HUDEP-2 (cell line): ENCODE measurements around the gene ZNF548.
"Not testable (repeated sequence)": the region's sequence is repeated elsewhere in the genome, so short reads cannot be mapped to it uniquely, and the experiment has no call there.

ENCODE experiments used
- DNase-seq, 76 experiments: peaks; one replicate each; lab custom pipeline; 2025; ENCODE audit not compliant: unreplicated experiment in 76 of 76; lab: John Stamatoyannopoulos, UW

Gene ZNF548

GRCh38 chr19:57389730-57390598 lies at the start of gene ZNF548:
Gene ZNF548 (plus strand): TSS chr19:57389854. CDS start chr19:57390100, 246 bp downstream.
- peak; percentile 53 to 99 (median 93) for DNase-seq

- DNase-seq, result no peak
Observed at GRCh38 chr19:57342582-57342981, 47.1 kb upstream of the ZNF548 start.

GRCh38 chr19:57348136-57348535 lies 41.5 kb upstream of the ZNF548 start:
- DNase-seq, result no peak

DNA sequence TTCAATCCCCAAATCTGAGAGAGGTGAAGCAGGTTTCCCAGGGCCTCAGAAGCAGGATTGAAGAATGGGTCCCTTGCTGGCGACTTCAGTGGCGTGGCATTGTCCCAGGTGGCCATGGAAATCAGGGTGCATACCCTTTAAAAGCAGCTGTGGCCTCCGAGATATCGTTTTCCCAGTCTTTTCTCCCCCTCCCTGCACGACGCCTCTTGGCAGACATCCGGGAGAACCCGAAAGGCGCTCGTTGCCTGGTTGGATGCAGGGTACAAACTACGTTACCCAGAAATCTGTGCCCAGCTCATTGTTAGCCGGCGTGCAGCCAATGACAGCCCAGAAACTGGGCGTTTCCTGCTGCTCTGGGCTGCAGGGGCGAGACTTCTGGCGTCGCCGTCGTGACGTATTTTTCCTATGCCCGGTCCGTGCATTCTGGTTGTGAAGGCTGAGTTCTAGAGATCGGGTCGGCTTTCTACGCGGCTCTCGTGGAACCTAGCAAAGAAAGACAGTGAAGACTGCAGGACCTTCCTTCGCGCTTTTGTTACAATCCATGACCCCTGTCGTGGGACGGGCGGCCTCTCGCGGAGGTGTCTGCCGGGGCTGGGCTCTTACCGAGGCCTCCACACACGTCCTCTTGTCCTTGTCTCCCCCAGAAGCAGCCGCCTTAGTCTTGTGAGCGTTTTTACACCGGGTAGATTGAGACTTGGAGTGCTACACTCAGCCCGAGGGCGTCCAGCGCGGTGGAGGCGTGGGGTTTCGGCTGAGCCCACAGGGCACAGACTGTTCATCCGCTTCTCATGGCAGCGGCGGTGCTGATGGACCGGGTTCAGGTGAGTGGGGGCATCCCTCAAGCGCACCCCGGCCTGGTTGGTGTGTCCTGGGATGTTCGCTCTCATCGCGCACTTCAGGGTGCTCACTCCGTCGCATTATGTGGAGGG lies 38.5 kb upstream of the ZNF548 start, which contains the start of gene ZNF304:
Gene ZNF304 (plus strand): TSS at position 395 of the 929 bp plus-strand sequence. CDS start 394 bp downstream, at position 789.
- DNase-seq, result peak; percentile 50 to 98 (median 93)

GRCh38 chr19:57351867-57352266 lies 37.8 kb upstream of the ZNF548 start:
- DNase-seq, result peak in 7 of 76 experiments; percentile 1 to 12 (median 5)

DNA sequence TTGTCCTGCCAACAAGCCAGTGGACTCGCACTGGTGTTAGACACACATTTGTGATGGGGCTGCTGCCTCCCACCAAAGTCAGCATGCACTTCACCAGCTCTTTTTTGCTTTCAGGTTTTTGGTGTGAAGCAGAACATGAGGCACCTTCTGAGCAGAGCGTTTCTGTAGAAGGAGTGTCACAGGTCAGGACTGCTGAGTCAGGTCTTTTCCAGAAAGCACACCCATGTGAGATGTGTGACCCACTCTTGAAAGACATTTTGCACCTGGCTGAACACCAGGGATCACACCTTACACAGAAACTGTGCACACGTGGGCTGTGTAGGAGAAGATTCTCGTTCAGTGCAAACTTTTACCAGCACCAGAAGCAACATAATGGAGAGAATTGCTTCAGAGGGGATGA lies 33.7 kb upstream of the ZNF548 start:
- no peak for DNase-seq

- DNase-seq, result no peak
Observed at GRCh38 chr19:57357406-57357805, 32.2 kb upstream of the ZNF548 start.

DNA sequence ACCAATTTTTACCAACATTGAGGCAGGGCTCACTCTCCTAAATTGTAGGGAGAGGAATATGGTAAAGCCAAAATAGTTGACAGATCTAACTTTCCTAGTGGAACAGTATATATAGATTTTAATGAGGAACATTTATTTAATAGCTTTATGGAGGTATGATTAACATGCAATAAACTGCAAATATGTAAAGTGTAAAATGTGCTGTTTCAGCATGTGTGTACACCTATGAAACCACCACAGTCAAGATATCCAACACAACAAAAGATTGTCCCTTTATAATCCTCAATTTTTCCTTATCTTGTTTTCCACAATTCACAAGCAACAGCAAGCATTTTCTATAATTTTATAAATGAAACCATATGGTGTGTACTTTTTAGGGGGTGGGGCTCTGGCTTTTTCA lies 30.4 kb upstream of the ZNF548 start:
- no peak for DNase-seq

DNA sequence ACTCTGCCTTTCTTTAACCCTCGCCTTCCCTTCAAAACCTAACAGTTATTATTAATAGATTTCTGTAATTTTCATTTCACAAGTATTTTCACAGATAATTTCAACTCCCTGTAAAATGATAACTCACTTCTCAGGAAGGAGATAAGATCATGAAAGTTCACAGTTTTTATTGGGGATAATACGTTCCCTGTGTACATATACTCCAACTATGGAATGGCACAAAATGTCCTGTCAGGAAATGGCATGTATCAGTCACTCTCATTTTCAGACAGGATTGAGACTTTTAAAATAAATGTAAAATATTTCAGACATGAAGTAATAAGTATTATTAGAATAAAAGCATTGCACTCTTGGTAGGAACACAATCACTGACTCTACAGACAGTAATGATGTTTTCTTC lies 27.2 kb upstream of the ZNF548 start:
- DNase-seq, result no peak

DNA sequence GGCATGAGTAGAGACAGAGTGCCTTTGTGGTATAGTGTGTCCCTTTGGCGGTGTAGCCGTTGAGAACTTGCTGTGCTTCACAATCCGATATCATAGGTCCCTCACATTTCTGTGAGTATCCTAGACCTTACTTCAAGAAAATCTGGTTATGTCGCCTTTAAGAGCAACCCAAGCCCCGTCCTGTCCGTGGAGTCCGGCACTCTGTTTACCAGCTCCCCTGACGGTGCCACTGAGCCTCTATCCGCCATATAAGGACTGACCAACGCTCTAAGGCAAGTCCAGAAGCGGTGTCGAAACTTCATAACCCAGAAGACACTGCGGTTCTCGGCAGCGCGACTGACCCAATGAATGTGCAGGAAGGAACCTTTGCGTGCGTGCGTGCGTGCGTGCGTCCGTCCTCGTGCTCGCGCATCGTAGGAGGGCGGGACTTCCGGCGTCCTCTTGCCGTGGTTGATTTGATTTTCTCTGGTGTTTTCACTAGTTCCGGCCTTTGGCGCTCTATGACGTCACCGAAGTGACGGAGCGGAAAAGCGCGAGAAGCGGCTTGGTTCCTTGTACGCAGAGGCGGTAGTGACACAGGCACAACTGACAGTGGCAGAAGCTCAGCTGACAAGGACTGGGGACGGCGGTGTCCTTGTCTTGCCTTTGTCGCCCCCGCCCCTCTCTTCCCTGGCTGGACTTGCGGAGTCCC lies 26.5 kb upstream of the ZNF548 start, which contains the start of the genes TRAPPC2B and ZNF547:
Gene TRAPPC2B (plus strand): TSS at position 555 of the 691 bp plus-strand sequence. CDS start 1,283 bp downstream, outside the sequence.
Gene ZNF547 (plus strand): TSS at position 555 of the 691 bp plus-strand sequence. CDS start 5,005 bp downstream, outside the sequence.
- DNase-seq, result peak; percentile 81 to 100 (median 98)

DNA sequence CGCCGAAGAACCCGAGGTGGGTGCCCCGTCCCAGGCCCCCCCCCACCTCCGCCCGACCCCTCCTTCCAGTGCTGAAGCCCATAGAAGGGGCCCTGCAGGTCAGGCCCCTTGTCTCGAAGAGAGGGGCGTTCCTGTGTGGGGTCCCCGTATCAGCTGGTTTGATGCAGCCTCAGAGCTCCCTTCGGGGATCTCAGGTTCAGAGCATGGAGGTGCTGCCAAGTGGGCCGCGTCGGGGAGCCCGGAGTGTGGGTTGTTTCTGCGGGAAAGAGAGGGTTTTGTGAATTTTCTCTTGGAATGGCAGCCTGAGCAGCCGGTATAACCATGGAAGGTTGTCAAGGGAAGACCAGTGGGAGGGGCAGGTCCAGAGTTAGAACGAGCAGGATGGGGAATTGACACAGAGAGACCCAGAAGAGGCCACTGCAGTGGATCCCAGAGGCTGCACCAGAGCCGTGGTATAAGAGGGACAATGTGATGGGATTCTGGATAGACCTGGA lies 25.9 kb upstream of the ZNF548 start:
- DNase-seq, result peak in 7 of 76 experiments; percentile 5 to 45 (median 22)

DNA sequence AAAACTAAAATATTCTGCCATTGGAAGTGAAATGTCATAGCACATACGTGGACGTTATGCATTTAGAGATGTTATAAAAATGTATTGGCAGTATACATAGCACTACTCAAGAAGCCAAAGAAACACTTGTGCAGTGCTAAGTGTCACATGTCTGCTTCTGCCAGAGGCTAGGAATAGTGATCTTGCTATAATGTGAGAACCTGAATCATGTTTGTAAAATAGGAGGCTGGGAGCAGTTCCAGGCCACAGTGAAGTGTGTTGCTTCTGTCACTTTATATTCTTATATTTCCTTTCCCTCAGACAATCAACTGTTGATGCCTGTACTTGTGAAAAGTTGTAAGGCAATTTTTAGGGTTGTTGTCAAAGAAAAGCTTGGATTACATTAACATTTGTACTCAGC lies 22.9 kb upstream of the ZNF548 start:
- DNase-seq, result no peak

GRCh38 chr19:57374179-57374578 lies 15.5 kb upstream of the ZNF548 start:
- DNase-seq, result no peak

GRCh38 chr19:57374647-57375046 lies 15.0 kb upstream of the ZNF548 start:
- DNase-seq, result not testable (repeated sequence)

GRCh38 chr19:57376151-57376550 lies 13.5 kb upstream of the ZNF548 start:
- DNase-seq, result no peak

DNA sequence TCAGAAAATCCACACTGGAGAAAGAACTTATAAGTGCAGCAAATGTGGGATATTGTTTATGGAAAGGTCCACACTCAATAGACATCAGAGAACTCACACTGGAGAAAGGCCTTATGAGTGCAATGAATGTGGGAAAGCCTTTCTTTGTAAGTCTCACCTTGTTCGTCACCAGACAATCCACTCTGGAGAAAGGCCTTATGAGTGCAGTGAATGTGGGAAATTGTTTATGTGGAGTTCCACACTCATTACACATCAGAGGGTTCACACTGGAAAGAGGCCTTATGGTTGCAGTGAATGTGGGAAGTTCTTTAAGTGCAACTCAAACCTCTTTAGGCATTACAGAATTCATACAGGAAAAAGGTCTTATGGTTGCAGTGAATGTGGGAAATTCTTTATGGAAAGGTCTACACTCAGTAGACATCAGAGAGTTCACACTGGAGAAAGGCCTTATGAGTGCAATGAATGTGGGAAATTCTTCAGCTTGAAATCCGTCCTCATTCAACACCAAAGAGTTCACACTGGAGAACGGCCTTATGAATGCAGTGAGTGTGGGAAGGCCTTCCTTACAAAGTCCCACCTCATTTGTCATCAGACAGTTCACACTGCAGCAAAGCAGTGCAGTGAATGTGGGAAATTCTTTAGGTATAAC lies 12.0 kb upstream of the ZNF548 start:
- no peak for DNase-seq

DNA sequence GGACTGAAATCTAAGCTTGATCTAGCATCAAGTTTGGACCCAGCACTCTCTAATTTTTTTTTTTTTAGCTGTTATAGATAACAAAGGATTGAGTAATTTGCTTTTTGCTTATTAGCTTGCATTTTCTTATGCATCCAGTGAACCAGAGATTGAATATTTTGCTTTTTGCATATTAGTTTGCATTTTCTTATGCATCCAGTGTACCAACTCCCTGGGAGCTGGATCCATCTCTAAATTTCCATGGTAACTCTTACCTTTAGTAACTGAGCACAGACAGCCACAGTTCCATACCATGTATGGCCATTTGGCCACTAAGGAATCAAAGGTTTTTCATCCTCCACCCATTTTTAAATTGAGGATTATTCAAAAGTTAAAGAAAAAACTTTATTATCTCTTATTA lies 8.7 kb upstream of the ZNF548 start:
- DNase-seq, result no peak

GRCh38 chr19:57382806-57383488 lies 6.7 kb upstream of the ZNF548 start:
- no peak for DNase-seq

DNA sequence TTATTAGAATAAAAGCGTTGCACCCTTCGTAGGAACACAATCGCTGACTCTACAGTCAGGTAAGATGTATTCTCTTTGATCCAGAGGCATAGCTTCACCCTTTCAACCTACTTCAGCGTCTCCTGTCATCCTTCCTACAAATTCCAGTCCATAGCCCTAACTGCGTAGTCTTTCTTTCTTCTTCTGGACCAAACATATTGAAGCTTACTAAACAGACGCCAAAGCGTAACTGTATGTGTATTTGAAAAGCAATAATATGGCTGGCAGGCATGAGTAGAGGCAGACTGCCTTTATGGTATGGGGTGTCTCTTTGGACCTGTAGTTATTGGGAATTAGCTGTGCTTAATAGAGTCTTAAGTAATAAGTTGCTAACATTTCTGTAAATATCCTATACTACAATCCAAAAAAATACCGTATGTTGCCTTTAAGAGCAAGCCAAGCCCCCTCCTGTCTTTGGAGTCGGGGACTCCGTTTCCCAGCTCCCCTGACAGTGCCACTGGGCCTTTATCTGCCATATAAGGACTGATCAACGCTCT lies 392 bp upstream of the ZNF548 start:
- DNase-seq, result no peak
